KMS-11 (cell line): ENCODE results near the gene MTHFD1.

Experiments used
- H2AFZ ChIP-seq: fragments of 200-600 bp; sonication (generic); 2 replicates; pipeline ENCODE4 v1.6.1; 2016; ENCODE audit warnings: antibody characterized with exemption, mixed run types, low read depth
- H3K27ac ChIP-seq: fragments of 200-600 bp; sonication (generic); 2 replicates; pipeline ENCODE4 v1.6.1; 2016; ENCODE audit warnings: mild to moderate bottlenecking, mixed run types
- H3K27me3 ChIP-seq: fragments of 200-600 bp; sonication (generic); 2 replicates; pipeline ENCODE4 v1.6.1; 2017; ENCODE audit warnings: mild to moderate bottlenecking, low read depth, mixed run types, moderate library complexity; ENCODE audit not compliant: insufficient read depth
- H3K36me3 ChIP-seq: fragments of 200-600 bp; sonication (generic); 2 replicates; pipeline ENCODE4 v1.6.1; 2017; ENCODE audit warnings: mild to moderate bottlenecking, mixed run types; ENCODE audit not compliant: insufficient read depth
- H3K4me1 ChIP-seq: fragments of 200-600 bp; sonication (generic); 2 replicates; pipeline ENCODE4 v1.6.1; 2016; ENCODE audit warnings: mild to moderate bottlenecking, low read depth, mixed run types; ENCODE audit not compliant: poor library complexity, severe bottlenecking
- H3K4me2 ChIP-seq: fragments of 200-600 bp; sonication (generic); 2 replicates; pipeline ENCODE4 v1.7.0; 2016; ENCODE audit warnings: mild to moderate bottlenecking, mixed run types
- H3K4me3 ChIP-seq: fragments of 200-600 bp; sonication (generic); IDR thresholded peaks from 2 replicates; pipeline ENCODE4 v1.6.1; 2017; ENCODE audit warnings: low read depth, low read length, mixed read lengths; ENCODE audit not compliant: insufficient read depth
- H3K79me2 ChIP-seq: fragments of 200-600 bp; sonication (generic); 2 replicates; pipeline ENCODE4 v1.6.1; 2016; ENCODE audit warnings: low read depth, mixed run types; ENCODE audit not compliant: insufficient read depth
- H3K9ac ChIP-seq: fragments of 200-600 bp; sonication (generic); 2 replicates; pipeline ENCODE4 v1.6.1; 2016; ENCODE audit warnings: mild to moderate bottlenecking, mixed run types
- H4K20me1 ChIP-seq: fragments of 200-600 bp; sonication (generic); 2 replicates; pipeline ENCODE4 v1.6.1; 2016; ENCODE audit warnings: mild to moderate bottlenecking, mixed run types; ENCODE audit not compliant: insufficient read depth
- CTCF ChIP-seq: fragments of 200-600 bp; sonication (generic); conservative IDR thresholded peaks from 2 replicates; pipeline ENCODE4 v1.6.1; 2017; ENCODE audit warnings: low read depth, mild to moderate bottlenecking, antibody characterized with exemption, low read length, moderate library complexity, mixed read lengths

Gene MTHFD1

DNA sequence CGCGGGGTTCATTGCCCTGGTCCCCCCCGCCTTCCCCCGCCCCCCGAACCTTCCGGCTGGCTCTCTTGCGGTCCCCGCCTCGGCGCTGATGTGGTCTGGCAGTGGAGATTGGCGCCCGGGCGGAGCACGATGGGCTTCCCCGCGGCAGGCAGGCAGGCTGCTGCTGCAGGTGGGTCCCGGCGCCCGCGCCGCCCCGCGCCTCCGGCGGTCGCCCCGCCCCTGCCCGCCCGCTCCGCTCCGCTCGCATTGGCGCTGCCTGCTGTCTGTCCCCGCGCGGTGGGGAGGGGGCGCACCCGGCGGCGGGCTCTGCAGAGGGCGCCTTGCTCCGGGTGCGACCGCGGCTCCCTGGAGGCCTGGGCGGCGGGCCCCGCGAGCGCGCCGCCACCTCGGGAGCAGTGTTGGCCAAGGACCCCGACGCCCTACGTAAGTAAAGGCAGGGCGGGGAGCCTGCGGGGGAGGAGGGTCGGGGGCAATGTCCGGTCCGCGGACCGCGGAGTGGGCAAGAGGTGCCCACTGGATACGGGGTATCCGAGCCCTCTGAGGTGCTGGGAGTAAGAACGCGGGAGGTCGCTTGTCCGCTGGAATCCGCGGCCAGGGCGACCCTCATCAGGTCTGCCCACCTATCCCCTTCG lies 77.2 kb downstream of the MTHFD1 start, which contains the start of gene AKAP5:
AKAP5 (plus strand) TSS at position 309 of the 632 bp plus-strand sequence. CDS start 2,896 bp downstream, outside the sequence.
- H3K79me2 ChIP-seq = no peaks in the 10 kb centered on the region
- no peaks in the 10 kb centered on the region for H3K36me3 ChIP-seq
- peak within 1 kb of the TSS; percentile 44 for H2AFZ ChIP-seq
- H3K27ac ChIP-seq = no peak within 1 kb of the TSS
- no peaks in the 10 kb centered on the region for H3K27me3 ChIP-seq
- no peak within 1 kb of the TSS for H3K4me3 ChIP-seq
- H3K9ac ChIP-seq = peak within 1 kb of the TSS; percentile 42; the same call in 1 of the 2 replicates
- H3K4me1 ChIP-seq = peaks cover 6% of the 10 kb centered on the region
- TF ChIP-seq CTCF = no peak
- peak within 1 kb of the TSS; percentile 51; the same call in 1 of the 2 replicates for H3K4me2 ChIP-seq
- no peaks in the 10 kb centered on the region for H4K20me1 ChIP-seq

DNA sequence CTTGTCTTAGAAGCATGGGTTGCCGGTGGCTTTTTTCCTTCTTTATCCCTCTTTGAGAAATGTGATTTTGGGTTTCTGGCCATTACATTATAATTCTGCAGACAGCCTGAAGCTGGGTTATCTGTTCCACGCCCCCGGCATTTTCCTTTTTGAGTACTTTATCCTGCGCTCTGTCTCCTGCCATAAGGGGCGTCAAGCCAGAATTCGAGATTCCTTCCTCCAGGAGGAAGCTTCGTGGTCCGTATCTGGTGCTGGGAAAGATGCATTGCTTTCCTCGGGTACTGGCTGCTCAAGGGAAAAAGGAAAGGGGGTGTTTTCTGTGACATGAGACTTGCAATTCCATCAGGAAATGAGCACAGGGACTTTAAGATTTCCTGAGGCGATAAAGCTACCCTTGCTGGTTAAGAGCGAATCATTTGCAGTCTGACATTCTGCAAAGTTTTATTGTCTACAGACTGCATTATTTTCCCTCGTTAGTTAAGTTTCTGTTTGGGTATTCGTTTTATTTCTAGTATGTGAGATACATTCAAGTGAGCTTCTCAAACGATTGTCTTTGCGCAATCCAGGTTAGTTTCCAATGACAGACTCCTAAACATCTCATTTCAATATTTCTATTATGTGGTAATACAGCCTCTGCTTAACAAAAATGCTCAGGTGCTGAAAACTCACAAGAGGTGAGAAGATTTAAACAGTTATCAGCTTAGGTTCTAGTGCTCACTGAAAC lies 77.8 kb downstream of the MTHFD1 start:
- H2AFZ ChIP-seq = no peak overlapping the region
- H3K79me2 ChIP-seq = no peaks in the 10 kb centered on the region
- H3K4me3 ChIP-seq = no peak overlapping the region
- peaks cover 6% of the 10 kb centered on the region for H3K4me1 ChIP-seq
- TF ChIP-seq CTCF = no peak
- no peak overlapping the region for H3K9ac ChIP-seq
- H3K36me3 ChIP-seq = no peaks in the 10 kb centered on the region
- H4K20me1 ChIP-seq = no peaks in the 10 kb centered on the region
- H3K4me2 ChIP-seq = peak overlapping the region; percentile 25; the same call in 1 of the 2 replicates
- no peaks in the 10 kb centered on the region for H3K27me3 ChIP-seq
- no peak overlapping the region for H3K27ac ChIP-seq

DNA sequence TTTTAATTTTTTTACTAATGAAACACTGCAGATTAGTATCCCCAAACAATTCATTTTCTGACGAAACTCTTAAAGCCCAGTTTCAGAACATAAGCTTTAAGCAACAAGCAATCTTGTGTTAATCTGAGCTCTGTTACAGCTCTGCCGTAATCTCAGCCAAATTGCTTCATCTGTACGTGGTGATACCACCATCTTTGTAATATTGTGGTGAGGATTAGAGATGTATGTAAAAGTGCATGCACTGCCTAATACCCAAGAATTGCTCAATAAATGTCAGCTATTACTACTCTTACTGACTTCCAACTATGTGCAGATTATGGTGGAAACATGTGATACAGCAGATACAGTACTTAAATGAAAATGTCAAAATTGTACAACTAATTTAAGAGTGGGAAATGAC lies 78.9 kb downstream of the MTHFD1 start:
- no peaks in the 10 kb centered on the region for H3K27me3 ChIP-seq

DNA sequence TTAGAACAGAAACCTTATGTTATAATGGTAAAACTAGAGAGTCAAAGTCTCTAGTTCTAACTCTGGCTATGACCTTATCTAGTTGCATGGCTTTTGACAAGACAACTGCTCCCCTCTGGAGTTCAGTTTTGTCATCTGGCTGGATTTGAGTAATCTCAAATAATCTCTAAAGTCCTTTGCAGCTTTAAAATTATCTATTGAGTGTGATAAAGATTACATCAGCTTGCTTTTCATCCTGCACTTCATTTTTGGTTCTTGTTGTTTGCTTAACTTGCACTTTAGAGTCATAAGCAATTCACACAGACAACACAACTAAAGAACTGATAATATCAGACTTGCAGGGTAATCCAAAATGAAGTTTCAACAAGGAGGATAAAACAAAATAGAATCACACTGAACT lies 79.4 kb downstream of the MTHFD1 start:
- no peaks in the 10 kb centered on the region for H3K36me3 ChIP-seq
- no peak for TF ChIP-seq CTCF
- peaks cover 6% of the 10 kb centered on the region for H3K4me1 ChIP-seq
- no peak overlapping the region for H3K4me2 ChIP-seq
- no peak overlapping the region for H3K27ac ChIP-seq
- H3K79me2 ChIP-seq = no peaks in the 10 kb centered on the region
- H3K4me3 ChIP-seq = no peak overlapping the region
- H4K20me1 ChIP-seq = no peaks in the 10 kb centered on the region
- no peak overlapping the region for H3K9ac ChIP-seq
- no peak overlapping the region for H2AFZ ChIP-seq
- H3K27me3 ChIP-seq = no peaks in the 10 kb centered on the region

More for the DNA sequence above, 78.9 kb downstream of the MTHFD1 start:
- no peak overlapping the region for H3K27ac ChIP-seq
- TF ChIP-seq CTCF = no peak
- H4K20me1 ChIP-seq = no peaks in the 10 kb centered on the region
- H3K36me3 ChIP-seq = no peaks in the 10 kb centered on the region
- H3K4me1 ChIP-seq = peaks cover 6% of the 10 kb centered on the region
- H3K4me3 ChIP-seq = no peak overlapping the region
- H2AFZ ChIP-seq = no peak overlapping the region
- no peak overlapping the region for H3K9ac ChIP-seq
- H3K79me2 ChIP-seq = no peaks in the 10 kb centered on the region
- no peak overlapping the region for H3K4me2 ChIP-seq
